GM12878 (cell line): ENCODE data around the gene UPF1. TPM values are rescaled to one million over a fixed set of nuclear protein-coding genes. Genes with fewer than 3 reads are reported as not detected.

ENCODE experiments used
- ATAC-seq: fragments of 200-7000 bp; cut with Tn5 transposase; 3 replicates; pipeline ENCODE4 v1.9.1; 2020; ENCODE audit warnings: mild to moderate bottlenecking, moderate library complexity
- BruUV-seq: library from RNA; stranded (reverse); fragments of 400-500 nt; replicated peaks from 2 replicates; lab custom pipeline; 2021; lab: Mats Ljungman, UMichigan
- CTCF ChIA-PET: fragments of 300-600 bp; sonication (Branson Sonifier 250); formaldehyde crosslinking; extraction: SDS; loops from one replicate; lab custom pipeline; 2021; ENCODE audit warnings: inconsistent platforms; lab: Yijun Ruan, JAX
- POLR2A ChIA-PET: fragments of 350-600 bp; formaldehyde crosslinking; extraction: SDS; loops from one replicate; lab custom pipeline; 2021; ENCODE audit warnings: inconsistent platforms; lab: Charles Lee
- RAD21 ChIA-PET: fragments of 300-600 bp; sonication (Branson Sonifier 250); formaldehyde crosslinking; loops from one replicate; lab custom pipeline; 2023; ENCODE audit warnings: antibody characterized with exemption; ENCODE audit not compliant: unreplicated experiment; lab: Charles Lee
- SMC1A ChIA-PET: fragments of 300-600 bp; sonication (Branson Sonifier 250); formaldehyde crosslinking; loops from one replicate; lab custom pipeline; 2023; ENCODE audit not compliant: unreplicated experiment, uncharacterized antibody; lab: Charles Lee
- DNase-seq: peaks from one replicate; pipeline ENCODE4 v3.0.0-alpha.2; 2011; ENCODE audit warnings: low read depth, low spot score
- FAIRE-seq: peaks from 3 replicates; lab custom pipeline; 2011; peaks lifted over from hg19 to GRCh38; lab: Jason Lieb, UNC
- H2AFZ ChIP-seq: 2 replicates; pipeline ENCODE4 v1.6.0; 2011; ENCODE audit warnings: low read depth, low read length, control low read depth; ENCODE audit not compliant: control insufficient read depth
- H3K27ac ChIP-seq: 2 replicates; pipeline ENCODE4 v1.5.1; 2011; ENCODE audit warnings: control low read depth; ENCODE audit not compliant: control insufficient read depth, insufficient read depth
- H3K27me3 ChIP-seq, 2 experiments: replicated peaks in 1 of 2; 2 replicates each; pipeline versions ENCODE4 v1.6.0 to v1.6.1; 2011; ENCODE audit warnings: low read length in 1 of 2; ENCODE audit not compliant: control insufficient read depth in 2 of 2, insufficient read depth in 2 of 2
- H3K36me3 ChIP-seq, 2 experiments: 2 replicates each; pipeline ENCODE4 v1.5.1; 2011; ENCODE audit warnings: low read length in 1 of 2; ENCODE audit not compliant: control insufficient read depth in 2 of 2, insufficient read depth in 2 of 2
- H3K4me1 ChIP-seq: 2 replicates; pipeline ENCODE4 v1.6.1; 2011; ENCODE audit warnings: mild to moderate bottlenecking, low read length, moderate library complexity, mixed read lengths; ENCODE audit not compliant: control insufficient read depth, insufficient read depth
- H3K4me2 ChIP-seq: 2 replicates; pipeline ENCODE4 v1.6.0; 2011; ENCODE audit warnings: control low read depth; ENCODE audit not compliant: control insufficient read depth, insufficient read depth
- H3K4me3 ChIP-seq: fragments of 200-600 bp; sonication (generic); 2 replicates; pipeline ENCODE4 v1.5.1; 2016
- H3K79me2 ChIP-seq: 2 replicates; pipeline ENCODE4 v1.6.0; 2011; ENCODE audit warnings: low read length; ENCODE audit not compliant: control insufficient read depth, insufficient read depth
- H3K9ac ChIP-seq: 2 replicates; pipeline ENCODE4 v1.8.0; 2011; ENCODE audit warnings: low read length, control low read depth, mixed read lengths; ENCODE audit not compliant: control insufficient read depth, insufficient read depth
- H3K9me3 ChIP-seq: replicated peaks from 3 replicates; pipeline ENCODE4 v1.5.1; 2011; ENCODE audit warnings: mild to moderate bottlenecking, low read length; ENCODE audit not compliant: control insufficient read depth, insufficient read depth
- H4K20me1 ChIP-seq: 2 replicates; pipeline ENCODE4 v1.6.0; 2011; ENCODE audit not compliant: control insufficient read depth, insufficient read depth
- ATF3 ChIP-seq: IDR thresholded peaks from 2 replicates; pipeline ENCODE4 v1.6.1; 2011; ENCODE audit warnings: low read depth, mild to moderate bottlenecking, low read length, moderate library complexity, borderline replicate concordance; ENCODE audit errors: extremely low read depth
- BHLHE40 ChIP-seq, 2 experiments: fragments of 450-650 bp in 1 of 2; IDR thresholded peaks; 2 replicates each; pipeline ENCODE4 v1.6.1; 2011 to 2017; ENCODE audit warnings: low read depth in 2 of 2, borderline replicate concordance in 1 of 2, improper control_type of control experiment in 1 of 2, low read length in 1 of 2, mild to moderate bottlenecking in 1 of 2
- CHD4 ChIP-seq: fragments of 200-600 bp; sonication (generic); IDR thresholded peaks from 2 replicates; pipeline ENCODE4 v1.6.1; 2016; ENCODE audit warnings: mild to moderate bottlenecking
- IKZF2 ChIP-seq, 2 experiments: fragments of 450-650 bp; IDR thresholded peaks; 2 replicates each; pipeline ENCODE4 v1.6.1; 2017; ENCODE audit warnings: mild to moderate bottlenecking in 2 of 2, moderate library complexity in 2 of 2
- SMARCA5 ChIP-seq: fragments of 450-650 bp; IDR thresholded peaks from 2 replicates; pipeline ENCODE4 v1.6.1; 2017; ENCODE audit warnings: mild to moderate bottlenecking
- SRF ChIP-seq, 2 experiments: IDR thresholded peaks; 2 replicates each; pipeline ENCODE4 v1.6.1; 2011; ENCODE audit warnings: low read depth in 2 of 2, low read length in 2 of 2, mild to moderate bottlenecking in 1 of 2, moderate library complexity in 1 of 2
- YBX1 ChIP-seq: fragments of 450-650 bp; IDR thresholded peaks from 2 replicates; pipeline ENCODE4 v1.6.1; 2016; ENCODE audit warnings: antibody characterized with exemption
- ZNF622 ChIP-seq: fragments of 450-650 bp; IDR thresholded peaks from 2 replicates; pipeline ENCODE4 v1.6.1; 2017; ENCODE audit warnings: mild to moderate bottlenecking, inconsistent platforms
- WGBS: methylation state at CpG from one replicate; pipeline ENCODE4 v1.1.6; 2016; ENCODE audit warnings: low lambda C conversion rate; ENCODE audit not compliant: insufficient replicate concordance, insufficient coverage; ENCODE audit errors: missing lambda C conversion rate; 5-methylcytosine and 5-hydroxymethylcytosine counted together
- in situ Hi-C: fragments of 300-500 bp; cut with MboI; formaldehyde crosslinking; loops from 9 replicates; pipeline ENCODE4 v1.14.3; 2018; ENCODE audit warnings: mixed read lengths
- intact Hi-C: fragments of 100-400 bp; cut with micrococcal nuclease; formaldehyde crosslinking; loops from one replicate; pipeline ENCODE4 v1.14.2; 2022; ENCODE audit not compliant: unreplicated experiment
- polyA plus RNA-seq, 11 experiments: library from polyadenylated mRNA; depleted of rRNA in 4 of 11; unstranded in 6 of 11; stranded (reverse) in 5 of 11; fragments of >200 nt; fragmentation: Nextera tagmentation in 4 of 11; fragmentation: Illumina TruSeq in 1 of 11; extraction: Ambion mirVana in 4 of 11; extraction: Trizol in 1 of 11; gene quantifications; 1 replicate in 1 of 11; 2 replicates in 10 of 11; pipeline versions ENCODE4 v1.2.1 to v1.2.3, GENCODE V29; 2011 to 2016; ENCODE audit warnings: inconsistent platforms in 2 of 11, missing spikeins in 2 of 11, low read depth in 1 of 11
- total RNA-seq, 4 experiments: library from RNA; depleted of rRNA in 3 of 4; stranded (reverse); fragments of >200 nt in 3 of 4; fragmentation: Illumina TruSeq in 1 of 4; extraction: Trizol in 1 of 4; gene quantifications; 2 replicates each; pipeline versions ENCODE4 v1.2.1 to v1.2.3, GENCODE V29; 2013 to 2021
- TF ChIP-seq, protein P1 (sequence below): IDR thresholded peaks from 2 replicates; pipeline ENCODE4 v1.6.1; 2012; ENCODE audit warnings: low read length, inconsistent platforms

Gene UPF1
- total and polyA plus RNA-seq, 10 of the 15 experiments (the other 5 are each of a cell fraction or from before 2014, with no cell fraction given) = 0.58 to 80.9 (median 18.7) TPM

DNA sequence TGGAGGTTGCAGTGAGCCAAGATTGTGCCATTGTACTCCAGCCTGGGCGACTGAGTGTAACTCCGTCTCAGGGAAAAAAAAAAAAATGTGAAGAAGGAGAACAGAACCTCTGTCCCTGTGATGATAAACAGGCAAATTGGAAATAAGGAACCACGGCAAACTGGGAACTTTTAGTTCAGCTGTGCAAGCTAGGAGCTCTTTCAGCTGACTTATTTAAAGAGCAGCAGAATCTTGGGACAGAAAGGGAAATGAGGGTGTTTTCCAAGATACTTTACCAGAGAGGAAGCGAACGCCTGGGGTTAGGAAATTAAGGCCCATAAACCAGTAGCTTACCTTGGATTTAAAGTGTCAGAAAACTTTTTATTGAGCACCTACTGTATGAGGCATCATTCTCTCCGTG is 3.0 kb upstream of the UPF1 start (continued):
- TF ChIP-seq YBX1 (no peak), SRF (IDR thresholded peaks at IDR 0.05; ENCODE audit: low read depth in 2 of 2, low read length in 2 of 2) (no peak), CHD4 (no peak)

GRCh38 chr19:18830488-18830887 is 1.3 kb upstream of the UPF1 start:
- DNase-seq = no peak
- Histone ChIP-seq H3K27me3 (no peaks in the 10 kb centered on the region), H3K79me2 (peaks cover 37% of the 10 kb centered on the region), H3K9ac (no peak overlapping the region), H3K4me3 (no peak overlapping the region), H2AFZ (no peak overlapping the region), H4K20me1 (peaks cover 13% of the 10 kb centered on the region; the same call in 1 of the 2 replicates), H3K4me1 (no peaks in the 10 kb centered on the region; the same call in 1 of the 2 replicates), H3K9me3 (peaks cover 2% of the 10 kb centered on the region; the same call in 1 of the 3 replicates), H3K4me2 (no peak overlapping the region), H3K27ac (no peak overlapping the region), H3K36me3 (peaks cover 1 to 6% of the 10 kb centered on the region in 2 experiments; a peak in 3 of 4 replicates)
- no peak for FAIRE-seq
- intact Hi-C loops = loop anchor here (5.0 kb wide), 1 partner anchor 238 kb away; no protein-coding TSS in a partner anchor
- ChIA-PET CTCF (interaction anchor here (2.3 to 3.3 kb wide), 2 partner anchors 17 to 310 kb away, joined by 7 to 19 read pairs; no protein-coding TSS in a partner anchor), RAD21 (interaction anchor here (1.7 kb wide), 1 partner anchor 17 kb away, joined by 4 read pairs; no protein-coding TSS in a partner anchor), SMC1A (interaction anchor here (1.1 to 2.7 kb wide), 2 partner anchors 17 to 89 kb away, joined by 3 to 11 read pairs; partner anchors contain the start of genes COPE and DDX49), POLR2A (interaction anchor here (0.6 to 0.7 kb wide), 2 partner anchors 250 to 447 kb away, joined by 3 to 5 read pairs; no protein-coding TSS in a partner anchor)
- no TSS peak for BruUV-seq
- no peak for ATAC-seq
- no peak for TF ChIP-seq BHLHE40 (IDR thresholded peaks at IDR 0.05; ENCODE audit: borderline replicate concordance in 1 of 2, low read depth in 2 of 2, low read length in 1 of 2)
- no peak for TF ChIP-seq IKZF2 (IDR thresholded peaks at IDR 0.05)
- TF ChIP-seq SMARCA5 = no peak
- TF ChIP-seq ATF3 = no peak
- no peak for TF ChIP-seq ZNF622
- TF ChIP-seq, protein P1, sequence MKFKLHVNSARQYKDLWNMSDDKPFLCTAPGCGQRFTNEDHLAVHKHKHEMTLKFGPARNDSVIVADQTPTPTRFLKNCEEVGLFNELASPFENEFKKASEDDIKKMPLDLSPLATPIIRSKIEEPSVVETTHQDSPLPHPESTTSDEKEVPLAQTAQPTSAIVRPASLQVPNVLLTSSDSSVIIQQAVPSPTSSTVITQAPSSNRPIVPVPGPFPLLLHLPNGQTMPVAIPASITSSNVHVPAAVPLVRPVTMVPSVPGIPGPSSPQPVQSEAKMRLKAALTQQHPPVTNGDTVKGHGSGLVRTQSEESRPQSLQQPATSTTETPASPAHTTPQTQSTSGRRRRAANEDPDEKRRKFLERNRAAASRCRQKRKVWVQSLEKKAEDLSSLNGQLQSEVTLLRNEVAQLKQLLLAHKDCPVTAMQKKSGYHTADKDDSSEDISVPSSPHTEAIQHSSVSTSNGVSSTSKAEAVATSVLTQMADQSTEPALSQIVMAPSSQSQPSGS = no peak
- WGBS = 82% methylated on average over 2 of the region's 2 CpGs
- in situ Hi-C loops = no loop called here
